ENCODE results near the gene RASA2.
A peak's percentile ranks its signal among the peaks of the same experiment; 100 is the strongest.

The RASA2 gene

DNA sequence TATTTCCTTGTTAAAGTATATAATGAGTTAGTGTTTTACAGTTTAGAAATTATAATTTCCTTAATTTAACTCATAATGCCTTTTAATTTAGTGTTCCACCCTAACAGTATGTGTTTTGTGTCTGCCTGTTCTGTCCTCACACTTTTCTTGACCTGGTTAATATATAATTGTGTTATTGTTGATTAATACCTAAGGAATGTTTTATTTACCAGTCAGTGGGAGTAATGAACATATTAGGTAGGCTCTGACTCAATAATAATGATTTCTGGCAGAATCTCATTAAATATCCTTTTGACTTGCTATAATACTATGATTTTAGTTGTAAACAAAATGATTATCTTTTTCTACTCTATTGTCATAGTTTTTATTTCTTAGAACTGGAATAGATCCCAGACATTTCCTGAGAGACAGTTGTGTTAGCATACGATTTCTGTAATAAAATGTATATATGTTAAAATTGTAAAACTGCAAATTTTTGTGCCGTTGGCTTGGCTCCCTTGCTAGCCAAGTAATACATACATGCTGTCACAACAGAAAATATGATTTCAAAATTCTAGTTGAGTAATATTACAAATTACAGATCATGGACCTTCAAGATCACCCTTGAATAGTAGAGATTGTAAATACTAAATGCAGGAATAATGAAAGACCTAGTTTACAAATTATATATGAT, 51.9 kb downstream of the RASA2 start:
- no peak for DNase-seq

DNA sequence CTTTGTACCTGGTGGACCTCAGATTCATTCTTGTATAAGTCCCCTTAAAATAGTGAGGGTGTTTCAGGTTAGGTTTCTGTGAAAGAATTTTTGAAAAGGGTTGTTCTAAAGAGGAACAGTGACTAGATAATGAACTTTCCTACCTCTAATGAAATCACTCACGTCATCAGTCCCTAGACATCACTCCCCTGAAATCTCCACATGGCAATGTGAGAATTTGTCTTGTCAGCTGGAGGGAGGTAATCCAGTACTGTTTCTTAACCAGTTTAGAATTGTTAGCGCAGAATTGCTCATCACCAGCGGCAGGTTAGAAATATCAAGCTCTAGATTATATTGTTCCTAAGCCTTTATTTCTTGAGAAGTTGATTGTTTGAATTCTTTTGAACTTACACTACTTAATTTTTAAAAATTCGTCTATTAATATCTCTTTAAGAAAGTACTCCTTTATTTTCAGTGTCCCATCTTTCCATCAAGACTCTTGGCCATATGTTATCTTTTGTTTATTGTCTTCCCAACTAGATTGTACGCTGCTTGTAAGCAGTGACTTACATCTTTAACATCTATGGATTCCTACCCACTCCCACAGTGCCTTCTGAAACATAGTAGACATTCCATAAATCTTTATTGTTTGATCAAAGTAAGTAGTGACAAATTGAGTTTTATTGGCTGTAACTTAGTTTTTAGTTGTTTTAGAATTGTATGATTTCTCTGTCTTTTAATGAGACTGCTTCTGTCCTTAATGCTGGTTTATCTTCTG, 52.8 kb downstream of the RASA2 start:
- DNase-seq, result no peak

DNA sequence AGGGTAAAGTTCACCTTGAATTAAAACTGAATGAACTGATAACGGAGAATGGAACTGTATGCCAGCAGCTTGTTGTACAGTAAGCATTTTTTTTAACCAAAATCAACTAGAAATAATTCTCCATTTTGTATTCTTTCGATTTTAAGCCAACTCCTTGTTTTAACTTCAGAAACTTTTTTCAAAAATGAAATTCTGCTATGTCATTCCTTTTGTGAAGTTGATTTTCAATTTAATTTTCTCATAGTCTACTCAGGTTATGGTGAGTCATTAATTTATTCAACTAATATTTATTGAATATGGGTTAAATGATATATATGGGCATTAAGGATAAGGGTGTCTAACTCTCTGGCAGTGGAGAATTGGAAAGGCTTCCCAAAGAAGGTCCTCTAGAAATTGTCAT, 53.7 kb downstream of the RASA2 start:
- DNase-seq, result no peak

DNA sequence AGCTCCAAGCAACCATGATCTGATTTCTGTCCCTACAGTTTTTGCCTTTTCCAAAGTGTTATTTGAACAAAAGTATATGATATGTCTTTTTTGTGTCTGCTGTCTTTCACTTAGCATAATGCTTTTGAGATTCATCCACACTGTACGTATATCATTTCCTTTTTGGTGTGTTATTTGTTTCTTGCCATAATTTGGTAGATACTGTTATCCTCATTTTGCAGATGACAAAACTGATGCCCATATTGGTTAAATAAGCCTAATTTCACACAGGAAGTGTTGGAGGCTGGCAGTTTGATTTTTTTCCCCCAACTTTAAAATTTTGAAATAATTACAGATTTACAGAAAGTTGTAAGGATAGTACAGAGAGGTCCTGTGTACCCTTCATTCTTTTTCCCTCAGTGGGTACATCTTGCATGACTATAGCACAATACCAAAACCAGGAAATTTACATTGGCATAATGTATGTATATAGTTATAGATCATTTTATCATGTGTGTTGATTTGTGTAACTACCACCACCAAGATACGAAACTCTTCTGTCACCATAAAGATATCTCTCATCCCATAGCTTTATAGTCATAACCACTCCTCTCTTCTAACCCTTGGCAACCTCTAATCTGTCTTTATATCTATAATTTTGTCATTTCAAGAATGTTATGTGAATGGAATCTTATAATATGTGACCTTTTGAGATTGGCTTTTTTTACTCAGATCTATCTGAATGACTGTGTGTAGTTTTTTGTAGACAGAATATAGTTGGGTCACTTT, 55.6 kb downstream of the RASA2 start:
- no peak for DNase-seq

DNA sequence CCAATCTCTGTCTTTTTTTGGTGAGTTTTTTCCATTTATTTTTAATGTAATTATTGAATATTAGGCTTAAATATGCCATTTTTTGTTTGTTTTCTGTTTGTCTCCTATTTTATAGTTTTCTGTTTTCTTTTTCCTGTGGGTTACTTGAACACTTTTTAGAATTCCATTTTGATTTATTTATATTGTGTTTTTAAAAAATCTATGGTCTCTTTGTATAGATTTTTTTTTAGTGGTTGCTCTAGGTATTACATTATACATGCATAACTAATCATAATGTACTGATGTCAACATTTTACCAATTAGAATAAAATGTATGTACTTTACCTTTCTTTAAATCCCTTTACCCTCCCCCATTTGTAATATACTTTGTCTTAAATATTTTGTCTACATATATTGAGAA, 56.2 kb downstream of the RASA2 start:
- no peak for DNase-seq

DNA sequence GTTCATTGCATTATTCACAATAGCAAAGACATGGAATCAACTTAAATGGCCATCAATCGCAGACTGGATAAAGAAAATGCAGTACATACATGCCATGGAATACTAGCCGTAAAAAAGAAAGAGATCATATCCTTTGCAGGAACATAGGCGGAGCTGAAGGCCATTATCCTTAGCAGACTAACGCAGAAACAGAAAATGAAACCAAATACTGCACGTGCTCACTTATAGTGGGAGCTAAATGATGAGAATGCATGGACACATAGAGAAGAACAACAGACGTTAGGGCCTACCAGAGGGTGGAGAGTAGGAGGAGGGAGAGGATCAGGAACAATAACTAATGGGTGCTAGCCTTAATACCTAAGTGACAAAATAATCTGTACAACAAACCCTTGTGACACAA, 57.9 kb downstream of the RASA2 start:
- no peak for DNase-seq

DNA sequence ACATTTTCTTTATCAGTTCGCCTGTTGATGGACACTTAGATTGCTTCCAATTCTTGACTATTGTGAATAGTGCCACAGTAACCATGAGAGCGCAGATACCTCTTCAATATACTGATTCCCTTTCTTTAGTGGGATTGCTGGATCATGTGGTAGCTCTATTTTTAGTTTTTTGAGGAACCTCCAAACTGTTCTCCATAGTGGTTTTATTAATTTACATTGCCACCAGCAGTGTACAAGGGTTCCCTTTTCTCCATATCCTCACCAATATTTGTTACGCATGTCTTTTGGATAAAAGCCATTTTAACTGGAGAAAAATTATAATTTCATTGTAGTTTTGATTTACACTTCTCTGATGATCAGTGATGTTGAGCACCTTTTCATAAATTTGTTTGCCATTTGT, 59.3 kb downstream of the RASA2 start:
- DNase-seq, result no peak

DNA sequence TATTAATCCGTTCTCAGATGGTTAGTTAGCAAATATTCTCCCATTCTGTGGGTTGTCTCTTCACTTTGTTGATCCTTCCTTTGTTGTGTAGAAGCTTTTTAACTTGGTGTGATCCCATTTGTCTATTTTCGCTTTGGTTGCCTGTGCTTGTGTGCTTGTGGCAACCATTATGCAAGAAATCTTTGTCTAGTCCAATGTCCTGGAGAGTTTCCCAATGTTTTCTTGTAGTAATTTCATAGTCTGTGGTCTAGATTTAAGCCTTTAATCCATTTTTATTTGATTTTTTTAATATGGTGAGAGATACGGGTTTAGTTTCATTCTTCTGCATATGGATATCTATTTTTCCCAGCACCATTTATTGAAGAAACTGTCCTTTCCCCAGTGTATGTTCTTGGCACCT, 59.8 kb downstream of the RASA2 start:
- DNase-seq, result no peak

DNA sequence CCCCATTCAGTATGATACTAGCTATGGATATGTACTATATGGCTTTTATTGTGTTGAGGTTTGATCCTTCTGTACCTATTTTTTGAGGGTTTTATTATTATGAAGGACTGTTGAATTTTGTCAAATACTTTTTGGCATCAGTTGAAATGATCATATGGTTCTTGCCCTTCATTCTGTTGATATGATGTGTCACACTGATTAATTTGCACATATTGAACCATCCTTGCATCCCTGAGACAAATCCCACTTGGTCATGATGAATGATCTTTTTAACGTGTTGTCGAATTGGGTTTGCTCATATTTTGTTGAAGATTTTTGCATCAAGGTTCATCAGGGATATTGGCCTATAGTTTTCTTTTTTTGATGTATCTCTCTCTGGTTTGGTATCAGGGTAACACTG, 61.0 kb downstream of the RASA2 start:
- no peak for DNase-seq

DNA sequence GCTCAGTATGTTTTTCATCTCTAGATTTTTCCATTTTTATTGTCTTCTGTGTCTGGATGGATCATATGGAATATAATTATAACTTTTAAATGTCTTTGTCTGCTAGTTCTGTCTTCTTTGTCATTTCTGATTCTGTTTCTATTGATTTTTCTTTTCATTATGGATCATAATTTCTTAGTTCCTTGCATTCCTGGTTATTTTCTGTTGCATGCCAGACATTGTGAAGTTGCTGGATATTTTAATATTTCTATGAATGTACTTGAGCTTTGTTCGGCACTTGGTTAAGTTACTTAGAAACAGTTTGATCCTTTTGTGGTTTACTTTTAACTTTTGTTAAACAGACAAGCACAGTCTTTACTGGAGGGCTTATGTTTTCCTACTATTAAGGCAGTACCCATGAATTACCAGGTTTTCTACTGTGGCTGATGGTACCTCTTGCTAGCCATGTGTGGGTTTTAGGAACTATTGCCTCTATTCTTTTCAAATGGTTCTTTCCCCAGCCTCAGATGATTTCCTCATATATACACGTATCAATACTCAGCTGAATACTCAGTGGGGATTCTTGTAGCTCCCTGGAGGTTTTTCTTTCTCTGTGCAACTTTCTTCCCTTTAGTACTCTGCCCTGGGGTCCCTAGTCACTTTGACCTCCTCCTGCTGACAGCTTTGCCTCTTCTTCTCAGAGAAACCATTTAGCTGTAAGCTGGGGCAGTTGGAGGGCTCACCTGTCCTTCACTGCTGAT, 64.3 kb downstream of the RASA2 start:
- no peak for DNase-seq

DNA sequence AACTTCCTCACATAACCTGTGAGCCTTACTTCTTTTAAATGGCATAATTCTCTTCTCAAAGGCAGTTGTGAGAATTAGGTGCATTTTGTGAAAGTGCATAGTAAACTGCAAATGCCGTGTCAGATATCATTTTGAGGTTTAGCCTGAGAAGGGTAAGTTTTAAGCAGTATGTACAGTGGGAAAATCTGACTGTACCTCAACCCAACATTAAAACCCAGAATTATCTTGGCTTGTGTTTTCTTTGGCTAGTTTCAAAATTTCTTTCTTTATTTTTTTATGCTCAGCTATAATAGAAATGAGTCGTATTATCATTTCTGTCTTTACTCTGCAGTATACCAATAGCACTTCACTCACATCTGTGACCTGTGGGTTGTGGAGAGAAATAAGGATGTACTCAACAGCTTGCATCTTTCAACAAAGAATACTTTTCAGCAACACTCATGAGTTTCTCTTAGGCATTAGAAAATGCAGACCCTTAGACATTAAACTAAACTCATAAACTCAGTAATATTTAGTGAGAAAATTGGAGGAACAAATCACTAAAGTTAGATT, 65.7 kb downstream of the RASA2 start:
- DNase-seq, result no peak

DNA sequence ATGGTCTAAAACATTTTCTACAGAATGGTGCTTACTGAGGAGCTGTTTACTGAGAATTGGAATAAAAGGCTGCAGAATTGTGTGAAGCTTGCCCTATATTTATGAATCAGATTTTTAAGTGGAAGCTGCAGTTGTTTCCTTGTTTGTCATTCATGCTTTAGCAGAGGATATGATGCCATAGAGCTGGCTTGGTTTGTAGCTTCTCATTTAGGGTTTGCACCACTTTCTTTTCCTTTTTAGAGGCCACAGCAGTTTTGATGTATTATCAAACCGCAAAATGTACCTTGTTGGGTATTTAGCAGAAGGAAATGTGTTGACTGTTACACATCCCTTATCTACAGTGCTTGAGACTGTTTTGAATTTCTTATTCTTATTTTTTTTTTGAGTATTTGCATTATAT, 66.2 kb downstream of the RASA2 start:
- DNase-seq, result no peak

DNA sequence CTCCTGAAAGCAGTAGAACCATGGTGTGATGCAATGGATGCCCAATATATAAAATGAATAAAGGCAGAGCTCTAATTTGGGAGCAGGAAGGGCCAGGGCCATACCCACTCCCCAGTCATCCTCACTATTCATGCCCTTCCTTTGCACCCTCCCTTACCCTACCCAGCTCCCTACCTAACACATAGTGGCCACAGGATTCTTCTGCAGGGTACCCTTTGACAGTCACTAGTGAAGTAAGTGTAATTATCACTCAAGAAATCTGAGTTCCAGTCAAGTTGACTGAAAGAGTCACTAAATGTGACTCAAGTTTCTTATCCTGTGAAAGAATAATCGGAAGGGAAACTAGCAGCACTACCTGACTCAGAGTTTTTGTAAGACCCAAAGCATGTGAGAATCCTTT, 69.2 kb downstream of the RASA2 start:
- peak; percentile 54 to 55 for DNase-seq

DNA sequence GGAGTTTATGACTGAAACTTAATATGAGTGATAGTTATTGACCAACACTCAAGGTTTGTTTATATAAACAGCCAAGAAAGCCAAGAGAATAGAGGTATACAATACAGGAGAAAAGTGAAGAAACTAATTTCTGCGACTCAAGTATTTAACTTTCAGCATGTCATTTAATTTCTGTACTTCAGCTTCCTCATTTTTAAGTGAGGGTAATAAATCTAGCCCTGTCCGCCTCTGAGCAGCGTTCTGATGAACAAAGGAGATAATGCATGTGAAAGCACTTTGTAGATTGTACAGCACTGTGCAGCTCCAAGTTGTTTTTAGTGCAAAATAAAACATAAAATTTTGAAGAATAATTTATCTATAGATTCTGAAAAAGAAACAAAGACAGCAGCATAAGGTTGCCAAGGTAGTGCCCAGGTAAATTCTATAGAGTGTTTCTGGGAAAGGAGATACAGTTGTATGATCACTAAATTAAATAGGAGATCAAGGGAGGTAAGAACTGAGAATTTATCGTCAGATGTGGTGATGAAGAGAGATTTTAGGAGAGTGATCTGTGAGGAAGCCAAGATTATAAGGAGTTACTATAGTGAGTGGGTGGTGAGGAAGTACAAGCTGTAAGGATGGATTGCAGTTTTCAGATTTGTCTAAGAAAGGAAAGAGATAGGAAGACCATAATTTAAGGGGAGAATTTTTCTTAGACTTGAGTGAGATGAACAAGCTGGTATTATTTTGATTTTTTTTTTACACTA, 71.3 kb downstream of the RASA2 start:
- DNase-seq, result no peak

DNA sequence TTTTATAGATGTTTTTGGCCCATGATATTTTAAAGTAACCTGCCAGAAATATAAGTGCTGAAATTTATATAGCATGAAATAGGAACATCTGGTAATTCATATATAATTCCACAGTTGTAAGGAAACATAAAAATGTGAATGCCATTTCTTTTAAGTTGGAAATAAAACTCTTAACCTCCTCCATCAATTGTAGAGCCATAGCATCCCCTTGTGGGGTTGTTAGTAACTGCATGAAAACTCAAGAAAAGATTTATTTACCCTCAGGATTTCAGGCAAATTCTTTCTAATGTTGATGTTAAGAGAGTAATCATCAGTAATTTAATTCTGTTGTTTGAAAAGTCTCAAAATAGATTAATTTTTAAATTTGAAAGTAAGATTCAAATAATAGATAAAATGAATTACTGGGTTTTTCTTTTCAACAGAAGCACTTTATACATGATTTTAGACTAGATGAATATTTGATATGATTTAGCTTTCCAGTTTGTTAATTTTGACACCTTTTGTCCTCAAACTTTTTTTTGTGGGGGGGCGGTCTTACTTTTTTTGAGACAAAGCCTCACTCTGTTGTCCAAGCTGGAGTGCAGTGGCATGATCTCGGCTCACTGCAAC, 74.7 kb downstream of the RASA2 start:
- no peak for DNase-seq

DNA sequence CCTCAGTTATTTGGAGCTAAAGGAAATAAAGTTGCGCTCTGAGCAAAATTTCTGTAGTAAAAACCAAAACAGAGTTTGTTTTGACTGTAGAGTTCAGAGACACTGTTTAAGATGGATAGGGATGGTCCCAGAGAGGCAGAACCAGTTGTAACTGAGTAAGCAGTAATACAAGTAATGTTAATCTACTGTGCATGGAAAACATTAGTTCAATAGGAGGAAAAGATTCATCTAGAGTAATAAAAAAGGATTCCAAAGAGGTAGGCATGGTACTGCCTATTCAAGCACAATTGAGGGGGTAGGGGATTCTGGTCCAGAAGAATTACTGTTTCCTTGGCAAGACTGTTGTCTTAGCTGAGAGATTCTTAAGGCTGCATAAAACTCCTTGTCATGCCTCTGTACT, 77.4 kb downstream of the RASA2 start:
- DNase-seq, result no peak

DNA sequence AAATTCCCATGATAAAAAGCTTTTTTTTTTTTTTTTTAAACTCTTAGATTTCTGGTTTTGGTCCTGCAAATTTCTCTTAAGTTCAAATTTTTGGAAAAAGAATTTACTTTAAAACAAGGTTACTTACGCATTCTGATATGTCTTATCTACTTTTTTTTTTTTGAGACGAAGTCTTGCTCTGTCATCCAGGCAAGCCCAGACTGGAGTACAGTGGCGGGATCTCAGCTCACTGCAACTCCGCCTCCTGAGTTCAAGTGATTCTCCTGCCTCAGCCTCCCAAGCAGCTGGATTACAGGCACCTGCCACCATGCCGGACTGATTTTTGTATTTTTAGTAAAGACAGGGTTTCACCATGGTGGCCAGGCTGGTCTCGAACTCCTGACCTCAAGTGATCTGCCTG, 83.2 kb downstream of the RASA2 start:
- DNase-seq, result no peak

DNA sequence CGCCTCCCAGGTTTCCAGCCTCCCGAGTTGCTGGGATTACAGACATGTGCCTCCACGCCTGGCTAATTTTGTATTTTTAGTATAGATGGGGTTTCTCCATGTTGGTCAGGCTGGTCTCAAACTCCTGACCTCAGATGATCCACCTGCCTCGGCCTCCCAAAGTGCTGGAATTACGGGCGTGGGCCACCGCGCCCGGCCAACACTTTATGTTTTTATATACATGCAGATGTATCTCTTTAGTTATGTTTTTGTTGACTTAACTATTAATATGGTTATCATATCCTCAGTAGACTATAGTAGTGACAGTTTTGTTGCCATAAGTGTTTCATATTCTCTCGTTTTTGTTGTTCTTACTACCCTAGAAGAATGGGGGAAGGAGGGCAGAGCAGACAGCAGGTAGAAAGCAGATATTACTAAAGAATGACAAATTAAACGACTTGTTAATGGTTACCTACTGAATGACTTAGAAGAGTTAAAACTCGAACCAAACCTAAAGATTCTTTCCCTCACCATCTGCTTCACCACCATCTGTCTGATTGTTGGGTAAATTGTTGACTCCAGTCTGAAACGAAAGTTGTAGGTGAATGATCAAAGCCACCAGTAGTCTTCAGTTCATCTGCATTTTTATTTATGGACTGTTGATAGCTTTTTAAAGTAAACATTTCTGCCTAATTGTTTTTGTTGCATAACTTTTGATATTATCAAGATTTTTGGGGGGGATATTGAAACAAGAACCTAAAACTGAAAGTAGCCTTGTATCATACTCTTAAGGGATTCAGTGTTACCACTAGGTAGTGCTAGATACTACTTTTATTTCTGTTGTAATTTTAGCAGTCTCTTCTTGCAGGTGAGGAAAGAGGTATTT, 89.3 kb downstream of the RASA2 start:
- no peak for DNase-seq

DNA sequence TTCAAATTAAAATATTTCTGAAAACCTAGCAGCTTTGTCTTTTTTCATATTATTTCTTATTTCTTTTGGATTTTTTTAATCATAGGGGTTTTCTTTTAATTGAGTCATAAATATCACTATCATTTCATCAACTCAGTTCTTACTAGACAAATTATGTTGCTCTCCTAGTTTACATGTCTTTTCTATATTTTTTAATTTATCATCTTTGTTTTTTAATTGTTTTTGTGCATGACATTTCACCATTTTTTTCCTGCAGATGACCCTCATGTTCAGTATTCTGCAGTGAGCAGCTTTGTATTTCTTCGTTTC, 89.9 kb downstream of the RASA2 start:
- DNase-seq, result no peak

DNA sequence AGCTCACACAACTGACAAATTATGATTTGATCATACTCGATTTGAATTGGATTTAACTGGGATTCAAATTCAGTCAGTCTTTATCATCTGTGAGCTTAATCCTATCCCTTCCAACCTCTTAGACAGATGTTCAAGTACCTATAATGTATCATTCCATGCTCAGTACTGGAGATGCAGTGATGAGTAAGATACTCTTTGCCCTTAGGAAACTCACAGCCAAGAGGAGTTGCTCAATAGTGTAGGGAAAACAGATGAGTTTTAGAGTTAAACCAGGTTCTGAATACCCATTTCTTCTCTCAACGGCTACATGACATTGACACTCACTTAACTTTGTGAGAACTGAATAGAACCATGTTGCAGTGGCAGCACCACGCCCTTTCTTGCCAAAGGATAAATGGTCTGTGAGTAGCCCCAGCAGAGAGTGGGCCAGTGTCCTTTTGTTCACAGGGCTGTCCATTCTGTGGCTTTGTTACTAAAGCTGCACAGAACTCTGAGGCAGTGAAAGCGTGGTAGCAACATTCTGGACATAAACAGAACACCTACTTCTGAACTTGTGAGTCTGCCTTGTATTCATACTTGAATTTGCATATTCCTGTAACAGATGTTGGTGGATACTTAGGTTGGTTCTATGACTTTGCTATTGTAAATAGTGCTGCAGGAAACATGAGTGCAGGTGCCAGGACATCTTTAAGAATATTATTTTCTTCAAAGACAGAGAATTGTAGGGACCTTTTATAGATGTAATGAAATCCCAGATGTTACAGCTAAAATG, 91.6 kb downstream of the RASA2 start:
- no peak for DNase-seq

Data from activated T-cell treated with anti-CD3 and anti-CD28 coated beads, Interleukin-2, amount 50 U/mL, for 48 hours (primary cell).